Karpas-422 (cell line): ENCODE results near the gene ZNF564. TPM values are rescaled to one million over a fixed set of nuclear protein-coding genes. Genes with fewer than 3 reads are reported as not detected.
"Not testable (repeated sequence)": the region's sequence is repeated elsewhere in the genome, so short reads cannot be mapped to it uniquely, and the experiment has no call there.

Experiments
- DNase-seq: peaks from one replicate; pipeline ENCODE4 v3.0.0-alpha.2; 2015
- H2AFZ ChIP-seq: fragments of 200-600 bp; sonication (generic); 2 replicates; pipeline ENCODE4 v1.6.1; 2014; ENCODE audit warnings: antibody characterized with exemption, low read length, mixed read lengths
- H3K27ac ChIP-seq: fragments of 200-600 bp; sonication (generic); 2 replicates; pipeline ENCODE4 v1.5.1; 2014; ENCODE audit warnings: mild to moderate bottlenecking, low read length, moderate library complexity
- H3K27me3 ChIP-seq: fragments of 200-600 bp; sonication (generic); 2 replicates; pipeline ENCODE4 v1.6.1; 2014; ENCODE audit warnings: low read length, mixed read lengths
- H3K36me3 ChIP-seq: fragments of 200-600 bp; sonication (generic); 2 replicates; pipeline ENCODE4 v1.6.1; 2014; ENCODE audit warnings: low read length, mixed read lengths; ENCODE audit not compliant: insufficient read depth
- H3K4me1 ChIP-seq: fragments of 200-600 bp; sonication (generic); 2 replicates; pipeline ENCODE4 v1.6.1; 2014; ENCODE audit warnings: mild to moderate bottlenecking, low read length, mixed read lengths
- H3K4me2 ChIP-seq: fragments of 200-600 bp; sonication (generic); 2 replicates; pipeline ENCODE4 v1.6.1; 2014; ENCODE audit warnings: low read length, low read depth, mild to moderate bottlenecking; ENCODE audit not compliant: poor library complexity, severe bottlenecking
- H3K4me3 ChIP-seq: fragments of 200-600 bp; sonication (generic); 2 replicates; pipeline ENCODE4 v1.5.1; 2014; ENCODE audit warnings: mild to moderate bottlenecking, antibody characterized with exemption, low read length, mixed read lengths
- H3K79me2 ChIP-seq: fragments of 200-600 bp; sonication (generic); 2 replicates; pipeline ENCODE4 v1.6.1; 2014; ENCODE audit warnings: mild to moderate bottlenecking, low read length, mixed read lengths
- H3K9ac ChIP-seq: fragments of 200-600 bp; sonication (generic); 2 replicates; pipeline ENCODE4 v1.6.0; 2014; ENCODE audit warnings: low read length
- H3K9me2 ChIP-seq: fragments of 200-600 bp; sonication (generic), shearing (Covaris generic); replicated peaks from 2 replicates; pipeline ENCODE4 v1.6.0; 2014; ENCODE audit warnings: mild to moderate bottlenecking, low read length, moderate library complexity; ENCODE audit not compliant: insufficient read depth
- H3K9me3 ChIP-seq: fragments of 300-700, 200-600 bp; sonication (generic); 2 replicates; pipeline ENCODE4 v1.6.1; 2014; ENCODE audit warnings: low read length, mixed read lengths
- H4K20me1 ChIP-seq: fragments of 200-600 bp; sonication (generic); 2 replicates; pipeline ENCODE4 v1.6.1; 2014; ENCODE audit warnings: mild to moderate bottlenecking, antibody characterized with exemption, low read length, low read depth; ENCODE audit not compliant: insufficient read depth
- total RNA-seq: library from RNA; depleted of rRNA; stranded (reverse); fragments of >200 nt; shearing (Covaris generic); gene quantifications from 2 replicates; pipeline ENCODE4 v1.2.3, GENCODE V29; 2014; ENCODE audit warnings: low replicate concordance

ZNF564 gene
- total RNA-seq, 1 experiment from 2014 or later: 7.3 TPM

DNA sequence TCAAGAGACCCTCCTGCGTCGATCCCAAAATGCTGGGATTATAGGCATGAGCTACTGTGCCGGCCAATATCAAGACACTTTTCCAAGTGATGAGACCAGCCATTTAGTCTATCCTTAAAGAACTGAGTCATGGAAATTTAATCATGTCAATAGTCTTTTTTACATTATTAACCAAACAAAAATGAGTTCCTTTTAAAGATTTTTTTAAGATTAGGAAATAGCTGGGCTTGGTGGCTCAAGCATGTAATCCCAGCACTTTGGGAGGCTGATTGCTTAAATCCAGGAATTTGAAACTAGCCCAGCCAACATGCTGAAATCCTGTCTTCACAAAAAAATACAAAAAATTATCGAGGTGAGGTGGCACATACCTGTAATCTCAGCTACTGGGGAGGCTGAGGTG, 16.7 kb upstream of the ZNF564 start:
- no peak overlapping the region for H3K9ac ChIP-seq

DNA sequence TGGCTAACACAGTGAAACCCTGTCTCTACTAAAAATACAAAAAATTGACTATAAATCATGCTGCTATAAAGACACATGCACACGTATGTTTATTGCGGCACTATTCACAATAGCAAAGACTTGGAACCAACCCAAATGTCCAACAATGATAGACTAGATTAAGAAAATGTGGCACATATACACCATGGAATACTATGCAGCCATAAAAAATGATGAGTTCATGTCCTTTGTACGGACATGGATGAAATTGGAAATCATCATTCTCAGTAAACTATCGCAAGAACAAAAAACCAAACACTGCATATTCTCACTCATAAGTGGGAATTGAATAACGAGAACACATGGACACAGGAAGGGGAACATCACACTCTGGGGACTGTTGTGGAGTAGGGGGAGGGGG, 15.1 kb upstream of the ZNF564 start:
- DNase-seq, H3K9me3 ChIP-seq, H3K9ac ChIP-seq, H3K9me2 ChIP-seq, H4K20me1 ChIP-seq, H3K36me3 ChIP-seq, H3K79me2 ChIP-seq, H3K27ac ChIP-seq, H3K27me3 ChIP-seq, H3K4me3 ChIP-seq, H3K4me1 ChIP-seq, H2AFZ ChIP-seq, H3K4me2 ChIP-seq: not testable (repeated sequence)

More for the DNA sequence above, 16.7 kb upstream of the ZNF564 start:
- H3K9me2 ChIP-seq: no peaks in the 10 kb centered on the region
- no peak overlapping the region for H3K27ac ChIP-seq
- H3K4me1 ChIP-seq: peaks cover 6% of the 10 kb centered on the region
- H3K4me3 ChIP-seq: no peak overlapping the region
- H4K20me1 ChIP-seq: no peaks in the 10 kb centered on the region
- DNase-seq: no peak
- H3K9me3 ChIP-seq: no peaks in the 10 kb centered on the region
- H2AFZ ChIP-seq: no peak overlapping the region
- H3K4me2 ChIP-seq: no peak overlapping the region
- H3K27me3 ChIP-seq: no peaks in the 10 kb centered on the region
- H3K36me3 ChIP-seq: no peaks in the 10 kb centered on the region
- no peaks in the 10 kb centered on the region for H3K79me2 ChIP-seq

DNA sequence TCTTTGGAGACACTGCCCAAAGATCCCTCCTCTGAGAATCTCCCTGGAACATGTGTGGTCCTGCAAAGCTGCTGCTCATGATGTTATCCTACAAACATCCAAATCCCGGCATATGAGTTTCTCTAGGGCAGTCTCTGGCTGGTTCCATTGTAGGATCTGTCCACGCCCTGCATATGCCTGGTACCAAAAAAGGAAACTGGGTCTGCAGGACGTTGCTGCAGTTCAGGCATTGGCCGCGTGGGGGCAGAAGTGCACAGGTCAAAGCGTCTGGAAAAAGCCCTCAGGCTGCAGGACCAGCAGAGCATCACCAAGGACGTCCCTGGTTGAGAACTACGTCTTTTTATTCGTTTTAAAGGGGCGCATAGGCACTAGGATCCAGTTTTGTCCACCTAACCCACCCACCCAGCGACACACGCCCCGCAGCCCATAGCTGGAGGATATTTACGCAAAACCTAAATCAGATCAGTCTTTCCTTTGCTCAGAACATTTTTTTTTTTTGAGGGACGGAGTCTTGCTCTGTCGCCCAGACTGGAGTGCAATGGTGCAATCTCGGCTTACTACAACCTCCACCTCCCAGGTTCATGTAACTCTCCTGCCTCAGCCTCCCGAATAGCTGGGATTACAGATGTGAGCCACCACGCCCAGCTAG, 12.9 kb upstream of the ZNF564 start:
- Histone ChIP-seq H3K9me2 (no peaks in the 10 kb centered on the region), H3K4me2 (peak overlapping the region; percentile 24), H3K36me3 (no peaks in the 10 kb centered on the region), H3K27me3 (no peaks in the 10 kb centered on the region), H3K9ac (no peak overlapping the region), H3K27ac (no peak overlapping the region), H3K9me3 (no peaks in the 10 kb centered on the region), H4K20me1 (no peaks in the 10 kb centered on the region), H3K79me2 (no peaks in the 10 kb centered on the region), H3K4me3 (no peak overlapping the region), H3K4me1 (peaks cover 6% of the 10 kb centered on the region), H2AFZ (no peak overlapping the region; the same call in 1 of the 2 replicates)
- DNase-seq: peak; percentile 96

DNA sequence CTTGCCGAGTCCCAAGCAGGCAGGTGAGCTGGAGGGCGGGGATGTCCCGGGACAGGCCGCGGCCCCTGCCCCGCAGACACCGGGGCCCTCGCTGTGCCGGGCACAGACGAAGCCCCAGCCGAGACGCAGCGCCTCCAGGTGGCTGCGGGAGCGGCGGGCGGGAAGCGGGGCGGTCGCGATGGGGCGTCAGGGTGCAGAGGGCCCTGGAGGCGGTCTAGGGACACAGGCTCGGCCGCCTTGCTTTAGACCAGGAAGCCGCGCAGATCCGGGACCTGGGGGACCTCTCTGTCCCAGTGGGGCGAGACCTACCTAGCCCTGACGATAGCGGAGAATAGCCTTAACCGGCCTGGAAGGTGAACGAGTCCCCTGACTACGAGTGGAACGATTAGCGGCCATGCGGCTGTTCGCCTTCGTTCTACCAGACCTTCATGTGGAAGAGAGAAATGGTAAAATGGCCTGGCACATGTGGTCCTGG, 4.2 kb upstream of the ZNF564 start:
- Histone ChIP-seq H3K36me3 (no peaks in the 10 kb centered on the region), H3K9me2 (no peaks in the 10 kb centered on the region), H3K79me2 (peaks cover 7% of the 10 kb centered on the region), H3K4me2 (no peak overlapping the region), H3K4me3 (no peak overlapping the region), H3K4me1 (peaks cover 6% of the 10 kb centered on the region), H3K9me3 (no peaks in the 10 kb centered on the region), H3K9ac (no peak overlapping the region), H3K27me3 (no peaks in the 10 kb centered on the region), H4K20me1 (no peaks in the 10 kb centered on the region), H2AFZ (no peak overlapping the region), H3K27ac (no peak overlapping the region)
- no peak for DNase-seq

DNA sequence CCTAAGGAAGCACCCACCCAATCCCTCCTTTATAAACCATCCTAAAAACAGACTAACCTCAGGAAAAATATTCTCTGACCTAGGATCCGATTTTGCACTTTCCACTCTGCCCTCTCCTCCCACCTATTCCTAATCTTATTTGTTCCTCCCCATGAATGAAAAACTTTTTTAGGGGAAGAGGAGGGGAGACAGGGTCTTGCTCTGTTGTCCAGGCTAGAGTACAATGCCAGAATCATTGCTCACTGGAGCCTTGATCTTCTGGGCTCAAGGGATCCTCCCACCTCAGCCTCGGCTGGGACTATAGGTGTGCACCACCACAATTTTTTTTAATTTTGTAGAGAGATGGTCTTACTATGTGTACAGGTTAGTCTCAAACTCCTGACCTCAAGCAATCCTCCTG, 4.4 kb downstream of the ZNF564 start:
- peaks cover 19% of the 10 kb centered on the region for H3K9me3 ChIP-seq
- no peak overlapping the region for H2AFZ ChIP-seq
- peaks cover 78% of the 10 kb centered on the region for H3K79me2 ChIP-seq
- no peaks in the 10 kb centered on the region for H3K27me3 ChIP-seq
- H4K20me1 ChIP-seq: no peaks in the 10 kb centered on the region
- H3K4me1 ChIP-seq: peaks cover 4% of the 10 kb centered on the region
- H3K4me3 ChIP-seq: no peak overlapping the region
- H3K9ac ChIP-seq: no peak overlapping the region
- no peak overlapping the region for H3K4me2 ChIP-seq
- H3K27ac ChIP-seq: no peak overlapping the region
- no peak for DNase-seq
- peaks cover 35% of the 10 kb centered on the region for H3K36me3 ChIP-seq
- no peaks in the 10 kb centered on the region for H3K9me2 ChIP-seq

DNA sequence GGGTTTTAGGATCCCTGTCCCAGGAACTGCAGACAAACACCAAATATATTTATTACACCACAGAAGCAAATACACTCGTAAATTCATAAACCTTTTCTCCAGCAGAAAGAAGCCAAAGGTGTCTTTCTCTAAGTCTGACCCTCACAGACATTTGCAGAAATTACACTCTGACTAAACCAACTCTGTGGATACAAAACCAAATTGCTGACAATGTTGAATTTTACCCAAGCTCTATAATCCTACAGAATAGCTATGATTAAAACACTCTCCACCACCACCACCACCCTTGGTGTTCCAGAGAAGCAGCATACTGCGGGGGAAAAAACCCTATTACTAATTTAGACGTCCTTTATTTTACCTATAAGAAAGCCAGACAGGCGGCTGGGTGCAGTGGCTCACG, 5.2 kb downstream of the ZNF564 start:
- Histone ChIP-seq H2AFZ (no peak overlapping the region), H3K9ac (no peak overlapping the region), H3K4me3 (no peak overlapping the region), H3K79me2 (peaks cover 83% of the 10 kb centered on the region), H3K4me1 (peaks cover 4% of the 10 kb centered on the region), H3K27me3 (no peaks in the 10 kb centered on the region), H3K36me3 (peaks cover 41% of the 10 kb centered on the region), H3K27ac (no peak overlapping the region), H3K9me2 (no peaks in the 10 kb centered on the region), H3K9me3 (peaks cover 24% of the 10 kb centered on the region), H4K20me1 (no peaks in the 10 kb centered on the region), H3K4me2 (no peak overlapping the region)
- DNase-seq: no peak

DNA sequence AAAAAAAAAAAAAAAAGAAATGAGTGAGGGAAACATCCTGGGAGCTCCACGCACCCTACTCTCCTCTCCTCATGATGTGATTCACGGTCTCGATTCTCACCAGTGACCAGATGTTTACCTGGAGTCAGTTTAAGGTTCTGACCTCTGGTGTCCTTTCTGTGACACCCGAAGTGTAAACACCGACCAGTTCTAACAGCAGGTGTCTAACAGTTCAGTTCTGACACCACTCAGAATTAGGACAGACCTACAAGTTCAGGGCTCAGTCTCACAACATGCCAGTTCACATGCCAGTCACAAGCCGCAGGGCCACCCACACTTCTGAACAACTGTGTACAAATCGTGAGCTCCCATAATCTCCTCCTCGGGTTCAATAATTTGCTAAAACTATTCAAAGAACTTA, 6.0 kb downstream of the ZNF564 start:
- Histone ChIP-seq H3K27me3 (no peaks in the 10 kb centered on the region), H4K20me1 (no peaks in the 10 kb centered on the region), H2AFZ (no peak overlapping the region), H3K4me3 (no peak overlapping the region), H3K4me2 (no peak overlapping the region), H3K27ac (no peak overlapping the region), H3K36me3 (peaks cover 44% of the 10 kb centered on the region), H3K79me2 (peaks cover 76% of the 10 kb centered on the region), H3K9me3 (peaks cover 25% of the 10 kb centered on the region), H3K4me1 (peaks cover 2% of the 10 kb centered on the region), H3K9me2 (no peaks in the 10 kb centered on the region), H3K9ac (no peak overlapping the region)
- no peak for DNase-seq

DNA sequence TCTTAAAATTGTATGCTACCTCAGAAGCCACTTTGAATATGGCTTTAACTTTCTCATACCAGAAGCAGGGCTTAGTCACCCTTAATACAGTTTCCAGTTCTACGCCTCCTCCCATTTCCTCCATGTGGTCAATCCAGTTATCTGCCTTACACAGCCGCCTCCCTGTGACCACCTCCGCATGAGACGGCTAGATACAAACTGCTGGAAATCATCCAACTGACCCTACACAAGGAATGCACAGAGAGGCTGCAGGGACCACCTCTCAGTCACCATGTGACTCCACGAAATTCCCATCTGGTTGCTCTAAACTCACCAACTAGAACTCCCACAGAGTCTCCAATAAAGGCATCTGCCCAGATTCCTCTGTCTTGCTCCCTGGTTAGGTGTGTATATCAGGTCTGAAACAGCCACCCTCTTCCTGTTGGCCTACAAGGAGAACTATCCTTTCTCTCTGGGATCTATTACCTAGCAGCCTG, 6.8 kb downstream of the ZNF564 start:
- H4K20me1 ChIP-seq: no peaks in the 10 kb centered on the region
- H3K4me3 ChIP-seq: no peak overlapping the region
- no peak overlapping the region for H3K4me2 ChIP-seq
- H3K79me2 ChIP-seq: peaks cover 75% of the 10 kb centered on the region
- H3K9me3 ChIP-seq: peaks cover 26% of the 10 kb centered on the region
- H3K36me3 ChIP-seq: peaks cover 47% of the 10 kb centered on the region
- H3K9ac ChIP-seq: no peak overlapping the region
- no peak overlapping the region for H2AFZ ChIP-seq
- no peak overlapping the region for H3K27ac ChIP-seq
- DNase-seq: no peak
- no peaks in the 10 kb centered on the region for H3K9me2 ChIP-seq
- no peaks in the 10 kb centered on the region for H3K4me1 ChIP-seq
- H3K27me3 ChIP-seq: no peaks in the 10 kb centered on the region
